ENCODE results near the gene ANAPC16.
"Not testable (repeated sequence)": the region's sequence is repeated elsewhere in the genome, so short reads cannot be mapped to it uniquely, and the experiment has no call there.

- TF ChIP-seq POLR2AphosphoS5 (IDR thresholded peaks at IDR 0.05; ENCODE audit: low read depth, low read length); EZH2 (IDR thresholded peaks at IDR 0.05); EZH2phosphoT487 (IDR thresholded peaks at IDR 0.05; ENCODE audit: borderline replicate concordance); POLR2A (IDR thresholded peaks at IDR 0.05; ENCODE audit: borderline replicate concordance, extremely low read depth, insufficient read depth, insufficient read length); YY1 (IDR thresholded peaks at IDR 0.05; ENCODE audit: extremely low read depth, insufficient replicate concordance, low read depth, low read length); ZNF274 (IDR thresholded peaks at IDR 0.05; ENCODE audit: low read depth, low read length); MAX (IDR thresholded peaks at IDR 0.05); ZBTB33 (IDR thresholded peaks at IDR 0.05; ENCODE audit: extremely low read depth, insufficient replicate concordance, low read length); REST (IDR thresholded peaks at IDR 0.05; ENCODE audit: low read depth); SP1 (IDR thresholded peaks at IDR 0.05; ENCODE audit: low read depth): not testable (repeated sequence)
- TF ChIP-seq, protein P1, sequence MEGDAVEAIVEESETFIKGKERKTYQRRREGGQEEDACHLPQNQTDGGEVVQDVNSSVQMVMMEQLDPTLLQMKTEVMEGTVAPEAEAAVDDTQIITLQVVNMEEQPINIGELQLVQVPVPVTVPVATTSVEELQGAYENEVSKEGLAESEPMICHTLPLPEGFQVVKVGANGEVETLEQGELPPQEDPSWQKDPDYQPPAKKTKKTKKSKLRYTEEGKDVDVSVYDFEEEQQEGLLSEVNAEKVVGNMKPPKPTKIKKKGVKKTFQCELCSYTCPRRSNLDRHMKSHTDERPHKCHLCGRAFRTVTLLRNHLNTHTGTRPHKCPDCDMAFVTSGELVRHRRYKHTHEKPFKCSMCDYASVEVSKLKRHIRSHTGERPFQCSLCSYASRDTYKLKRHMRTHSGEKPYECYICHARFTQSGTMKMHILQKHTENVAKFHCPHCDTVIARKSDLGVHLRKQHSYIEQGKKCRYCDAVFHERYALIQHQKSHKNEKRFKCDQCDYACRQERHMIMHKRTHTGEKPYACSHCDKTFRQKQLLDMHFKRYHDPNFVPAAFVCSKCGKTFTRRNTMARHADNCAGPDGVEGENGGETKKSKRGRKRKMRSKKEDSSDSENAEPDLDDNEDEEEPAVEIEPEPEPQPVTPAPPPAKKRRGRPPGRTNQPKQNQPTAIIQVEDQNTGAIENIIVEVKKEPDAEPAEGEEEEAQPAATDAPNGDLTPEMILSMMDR (IDR thresholded peaks at IDR 0.05 in 2 of 3, conservative IDR thresholded peaks at IDR 0.05 in 1 of 3; ENCODE audit: borderline replicate concordance in 1 of 3, insufficient read depth in 1 of 3, low read depth in 2 of 3, low read length in 2 of 3) = not testable (repeated sequence)
- TF ChIP-seq, protein P2, sequence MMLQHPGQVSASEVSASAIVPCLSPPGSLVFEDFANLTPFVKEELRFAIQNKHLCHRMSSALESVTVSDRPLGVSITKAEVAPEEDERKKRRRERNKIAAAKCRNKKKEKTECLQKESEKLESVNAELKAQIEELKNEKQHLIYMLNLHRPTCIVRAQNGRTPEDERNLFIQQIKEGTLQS (IDR thresholded peaks at IDR 0.05) = not testable (repeated sequence)
Observed at GRCh38 chr10:72279587-72279986, 63.8 kb downstream of the ANAPC16 start.
